Lower leg skin (tissue), 4 donors: ENCODE data around the gene ZFP90. TPM values are rescaled to one million over a fixed set of nuclear protein-coding genes. Genes with fewer than 3 reads are reported as not detected.

Source experiments
- DNase-seq, 2 donors: peaks; one replicate each; pipeline ENCODE4 v3.0.0-alpha.2; 2019; ENCODE audit warnings: low spot score in 2 of 2
- H3K4me3 ChIP-seq: fragments of 200-600 bp; sonication (generic); 2 replicates; pipeline ENCODE4 v1.5.1; 2017; ENCODE audit warnings: mild to moderate bottlenecking, low read depth; ENCODE audit not compliant: poor library complexity, severe bottlenecking
- CTCF ChIP-seq, 3 donors: fragments of 450-650 bp; IDR thresholded peaks; one replicate each; pipeline ENCODE4 v1.5.1; 2016; ENCODE audit warnings: antibody characterized with exemption in 3 of 3, mild to moderate bottlenecking in 3 of 3, moderate library complexity in 2 of 3
- POLR2A ChIP-seq, 2 donors: fragments of 450-650 bp; IDR thresholded peaks; one replicate each; pipeline ENCODE4 v1.6.1; 2016 to 2017; ENCODE audit warnings: antibody characterized with exemption in 2 of 2, mild to moderate bottlenecking in 1 of 2, moderate library complexity in 1 of 2
- WGBS, 2 donors: methylation state at CpG; one replicate each; pipeline ENCODE4 v1.1.5; 2018; 5-methylcytosine and 5-hydroxymethylcytosine counted together
- intact Hi-C: fragments of 100-400 bp; cut with DNase I; formaldehyde crosslinking; loops from one replicate; pipeline ENCODE4 v1.15.0; 2023; ENCODE audit warnings: low total_unique reads
- total RNA-seq, 4 donors: library from RNA; depleted of rRNA; stranded (reverse); fragments of >200 nt; gene quantifications; one replicate each; pipeline ENCODE4 v1.1.0, GENCODE V29; 2016

ZFP90 gene
- total RNA-seq, 4 donors from 2014 or later = 14.5 to 32.6 (median 18.5) TPM

DNA sequence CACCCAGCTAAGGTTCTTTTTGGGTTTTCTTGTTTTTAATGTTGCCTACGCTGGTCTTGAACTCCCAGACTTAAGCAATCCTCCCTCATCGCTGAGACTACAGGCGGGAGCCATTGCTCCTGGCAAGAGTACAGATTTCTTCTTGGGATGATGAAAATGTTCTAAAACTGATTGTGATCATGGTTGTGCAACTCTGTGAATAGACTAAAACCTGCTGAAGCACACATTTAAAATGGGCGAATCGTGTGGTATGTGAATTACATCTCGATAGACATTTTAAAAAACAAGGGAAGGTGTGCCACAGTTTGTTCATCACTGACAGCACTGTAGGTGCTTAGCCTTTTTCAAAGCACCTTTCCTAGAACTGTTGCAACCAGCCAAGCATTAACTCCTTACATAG, 57.2 kb downstream of the ZFP90 start:
- 70 to 75% methylated on average over 6 of the region's 6 CpGs for WGBS, 2 donors
- H3K4me3 ChIP-seq = no peak overlapping the region
- intact Hi-C loops = no loop called here
- TF ChIP-seq CTCF (IDR thresholded peaks at IDR 0.05) = no peak
- DNase-seq = no peak

DNA sequence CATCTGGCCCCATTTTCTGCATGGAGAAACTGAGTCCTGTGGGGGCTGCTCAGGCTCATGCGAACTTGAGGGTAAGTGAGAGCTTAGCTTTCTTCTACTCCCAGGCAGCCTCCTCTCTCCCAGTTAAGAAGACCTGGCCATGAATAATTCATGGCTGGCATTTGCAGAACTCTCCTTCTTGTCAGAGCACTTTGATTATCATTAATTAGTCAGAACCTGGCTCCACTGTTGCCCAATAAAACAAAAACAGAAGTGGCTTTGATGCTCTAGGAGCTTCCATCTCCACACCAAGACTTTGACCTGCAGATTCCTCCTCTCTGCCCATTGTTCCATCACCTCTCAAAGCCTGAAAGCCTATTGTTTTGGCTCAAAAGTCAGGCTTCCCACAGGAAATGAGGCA, 60.5 kb downstream of the ZFP90 start:
- WGBS, 2 donors = 96 to 100% methylated on average over 1 of the region's 1 CpG
- DNase-seq = no peak
- intact Hi-C loops = no loop called here
- H3K4me3 ChIP-seq = no peak overlapping the region
- no peak for TF ChIP-seq POLR2A (IDR thresholded peaks at IDR 0.05)
- no peak for TF ChIP-seq CTCF (IDR thresholded peaks at IDR 0.05)

GRCh38 chr16:68605746-68606145, 66.7 kb downstream of the ZFP90 start:
- DNase-seq = no peak
- intact Hi-C loops = no loop called here
- 61 to 62% methylated on average over 5 of the region's 5 CpGs for WGBS, 2 donors
- TF ChIP-seq POLR2A (IDR thresholded peaks at IDR 0.05) = no peak
- TF ChIP-seq CTCF (IDR thresholded peaks at IDR 0.05) = no peak
- H3K4me3 ChIP-seq = no peak overlapping the region

DNA sequence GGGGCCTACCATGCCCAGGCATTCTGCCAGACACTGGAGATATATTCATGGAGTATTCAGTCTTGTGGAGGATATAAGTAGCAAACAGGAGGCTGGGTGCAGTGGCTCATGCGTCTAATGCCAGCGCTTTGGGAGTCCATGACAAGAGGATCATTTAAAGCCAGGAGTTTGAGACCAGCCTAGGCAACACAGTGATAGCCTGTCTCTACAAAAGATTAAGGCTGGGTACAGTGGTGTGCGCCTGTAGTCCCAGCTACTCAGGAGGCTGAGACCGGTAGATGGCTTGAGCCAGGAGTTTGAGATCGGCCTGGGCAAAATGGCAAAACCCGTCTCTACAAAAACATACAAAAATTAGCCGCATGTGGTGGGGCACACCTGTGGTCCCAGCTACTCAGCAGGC, 68.4 kb downstream of the ZFP90 start:
- no peak for TF ChIP-seq POLR2A (IDR thresholded peaks at IDR 0.05)
- no peak for TF ChIP-seq CTCF (IDR thresholded peaks at IDR 0.05)
- WGBS, 2 donors = 89 to 91% methylated on average over 7 of the region's 7 CpGs
- DNase-seq = no peak
- H3K4me3 ChIP-seq = no peak overlapping the region
- intact Hi-C loops = no loop called here

- H3K4me3 ChIP-seq = no peak overlapping the region
- TF ChIP-seq POLR2A (IDR thresholded peaks at IDR 0.05) (no peak), CTCF (IDR thresholded peaks at IDR 0.05) (no peak)
- no peak for DNase-seq
- 89 to 90% methylated on average over 2 of the region's 2 CpGs for WGBS, 2 donors
- intact Hi-C loops = no loop called here
These were observed 69.2 kb downstream of the ZFP90 start for GRCh38 chr16:68608330-68608729.

- no peak overlapping the region for H3K4me3 ChIP-seq
- DNase-seq = no peak
- no peak for TF ChIP-seq CTCF (IDR thresholded peaks at IDR 0.05)
- no peak for TF ChIP-seq POLR2A (IDR thresholded peaks at IDR 0.05)
- intact Hi-C loops = no loop called here
- WGBS, 2 donors = 77 to 98% methylated on average over 3 of the region's 3 CpGs
These were observed 73.9 kb downstream of the ZFP90 start for GRCh38 chr16:68612996-68613395.
